ENCODE measurements around the gene TSPAN9. TPM values are rescaled to one million over a fixed set of nuclear protein-coding genes. Genes with fewer than 3 reads are reported as not detected.

The TSPAN9 gene
- total and polyA plus RNA-seq, 8 donors: 1.4 to 58.3 (median 7.9) TPM

DNA sequence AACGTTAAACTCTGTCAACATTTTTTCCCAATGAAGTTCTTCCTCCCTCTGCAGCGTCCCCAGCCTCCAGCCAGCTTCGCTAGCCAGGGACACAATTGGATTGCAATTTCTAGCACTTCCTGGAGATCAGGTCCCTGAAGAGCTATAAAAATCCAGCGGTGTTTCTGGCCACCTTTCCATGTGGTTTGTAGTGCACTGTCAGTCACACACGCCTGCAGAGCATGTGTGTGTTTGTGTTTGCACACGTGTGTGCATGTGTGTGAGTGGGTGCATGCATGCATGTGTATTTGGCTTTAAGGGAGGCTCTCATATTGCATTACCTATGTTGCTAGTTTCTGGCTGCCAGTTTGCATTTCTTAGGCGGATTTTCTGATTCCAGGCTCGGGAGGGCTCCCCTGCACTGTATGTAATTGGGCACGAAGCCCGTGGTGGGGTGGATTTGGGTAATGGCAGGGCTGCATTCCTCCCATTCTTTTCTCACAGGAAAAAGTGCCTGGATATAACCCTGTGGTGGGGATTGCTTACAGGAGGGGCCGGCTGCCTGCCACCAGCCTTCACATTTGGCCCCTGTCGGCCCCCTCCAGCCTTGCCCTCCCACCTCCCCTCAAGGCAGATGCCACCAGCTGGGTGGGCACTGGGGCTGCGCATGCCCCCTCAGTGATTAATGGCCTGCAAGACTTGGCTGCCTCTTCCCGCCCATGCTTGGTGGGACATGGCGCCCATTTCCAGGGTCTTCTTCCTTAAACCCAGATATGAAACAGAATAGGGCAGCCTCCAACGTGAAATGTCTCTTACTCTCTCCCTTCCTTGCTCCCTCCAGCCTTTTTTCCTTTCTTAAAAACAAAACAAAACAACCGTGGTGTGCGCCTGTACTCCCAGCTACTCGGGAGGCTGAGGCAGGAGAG is 74.0 kb downstream of the TSPAN9 start:
- Histone ChIP-seq H3K4me3 (no peak overlapping the region), H3K4me1 (peaks cover 18 to 46% (median 25%) of the 10 kb centered on the region in 4 donors), H3K27ac (no peak overlapping the region), H3K27me3 (no peaks in the 10 kb centered on the region), H3K36me3 (no peaks in the 10 kb centered on the region), H3K9me3 (no peaks in the 10 kb centered on the region)
- peak in 1 of 2 donors; percentile 51 for DNase-seq
- intact Hi-C loops (cut with DNase I; ENCODE audit: low total_unique reads): no loop called here
- WGBS, 5 donors: 47 to 71% (median 64%) methylated on average over 19 of the region's 19 CpGs
- TF ChIP-seq, protein P1, sequence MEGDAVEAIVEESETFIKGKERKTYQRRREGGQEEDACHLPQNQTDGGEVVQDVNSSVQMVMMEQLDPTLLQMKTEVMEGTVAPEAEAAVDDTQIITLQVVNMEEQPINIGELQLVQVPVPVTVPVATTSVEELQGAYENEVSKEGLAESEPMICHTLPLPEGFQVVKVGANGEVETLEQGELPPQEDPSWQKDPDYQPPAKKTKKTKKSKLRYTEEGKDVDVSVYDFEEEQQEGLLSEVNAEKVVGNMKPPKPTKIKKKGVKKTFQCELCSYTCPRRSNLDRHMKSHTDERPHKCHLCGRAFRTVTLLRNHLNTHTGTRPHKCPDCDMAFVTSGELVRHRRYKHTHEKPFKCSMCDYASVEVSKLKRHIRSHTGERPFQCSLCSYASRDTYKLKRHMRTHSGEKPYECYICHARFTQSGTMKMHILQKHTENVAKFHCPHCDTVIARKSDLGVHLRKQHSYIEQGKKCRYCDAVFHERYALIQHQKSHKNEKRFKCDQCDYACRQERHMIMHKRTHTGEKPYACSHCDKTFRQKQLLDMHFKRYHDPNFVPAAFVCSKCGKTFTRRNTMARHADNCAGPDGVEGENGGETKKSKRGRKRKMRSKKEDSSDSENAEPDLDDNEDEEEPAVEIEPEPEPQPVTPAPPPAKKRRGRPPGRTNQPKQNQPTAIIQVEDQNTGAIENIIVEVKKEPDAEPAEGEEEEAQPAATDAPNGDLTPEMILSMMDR (IDR thresholded peaks at IDR 0.05): no peak
- TF ChIP-seq EP300 (IDR thresholded peaks at IDR 0.05): no peak

DNA sequence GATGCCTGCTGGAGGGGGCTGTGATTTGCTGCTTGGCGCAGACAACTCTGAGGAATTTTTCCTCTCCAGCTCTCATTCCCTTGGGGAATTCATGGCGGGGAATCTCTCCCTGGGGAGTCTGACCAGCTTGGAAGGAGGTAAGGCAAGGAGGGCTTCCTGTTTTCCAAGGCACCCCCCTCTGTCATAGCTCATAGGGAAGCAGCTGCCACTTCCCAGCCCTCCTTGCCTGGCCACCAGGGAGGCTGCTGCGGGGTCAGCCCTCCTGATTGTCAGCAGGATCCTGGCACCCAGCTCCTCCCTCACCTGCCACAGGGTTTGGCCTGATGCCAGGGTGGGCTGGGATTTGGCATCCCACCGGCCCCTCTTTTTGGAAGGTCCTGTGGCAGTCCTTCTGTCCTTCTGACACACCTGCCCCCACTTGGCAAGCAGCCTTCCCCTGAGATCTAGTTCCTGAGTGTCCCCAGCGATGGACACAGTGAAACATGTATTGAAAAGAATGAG is 74.9 kb downstream of the TSPAN9 start:
- intact Hi-C loops (cut with DNase I; ENCODE audit: low total_unique reads): no loop called here
- no peak for TF ChIP-seq EP300 (IDR thresholded peaks at IDR 0.05)
- no peak for TF ChIP-seq POLR2A (IDR thresholded peaks at IDR 0.05)
- TF ChIP-seq POLR2AphosphoS5 (IDR thresholded peaks at IDR 0.05): no peak
- TF ChIP-seq, protein P1 (IDR thresholded peaks at IDR 0.05): no peak
- Histone ChIP-seq H3K36me3 (no peaks in the 10 kb centered on the region), H3K27ac (peak overlapping the region in 1 of 5 donors; percentile 7), H3K4me1 (peaks cover 18 to 46% (median 25%) of the 10 kb centered on the region in 4 donors), H3K4me3 (no peak overlapping the region), H3K27me3 (no peaks in the 10 kb centered on the region), H3K9me3 (no peaks in the 10 kb centered on the region)
- 62 to 78% (median 72%) methylated on average over 4 to 5 of the region's 5 CpGs for WGBS, 5 donors
- DNase-seq: no peak

DNA sequence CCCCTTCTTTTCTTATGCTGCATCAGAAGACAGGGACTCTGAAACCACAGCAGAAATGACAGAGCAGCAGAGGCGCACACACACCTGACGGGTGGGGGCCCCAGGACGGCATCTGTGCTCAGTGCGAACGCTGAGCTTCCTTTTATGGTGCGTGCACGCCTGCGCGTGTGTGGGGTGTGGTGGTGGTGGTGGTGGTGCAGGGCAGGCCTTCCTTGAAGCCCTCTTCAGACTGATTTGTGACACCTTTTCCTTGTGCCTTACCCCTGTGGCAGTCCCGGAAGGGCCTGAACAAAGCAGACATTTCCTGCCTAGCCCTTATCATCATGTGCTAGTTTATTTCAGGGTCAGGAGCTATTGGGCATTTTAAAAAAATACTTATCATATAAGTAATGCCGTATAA is 75.7 kb downstream of the TSPAN9 start:
- H3K27me3 ChIP-seq: no peaks in the 10 kb centered on the region
- intact Hi-C loops (cut with DNase I; ENCODE audit: low total_unique reads): no loop called here
- no peaks in the 10 kb centered on the region for H3K9me3 ChIP-seq
- H3K4me1 ChIP-seq: peaks cover 18 to 46% (median 25%) of the 10 kb centered on the region in 4 donors
- 63 to 70% (median 66%) methylated on average over 11 of the region's 11 CpGs for whole genome bisulfite sequencing, 5 donors
- DNase-seq: peak in 1 of 2 donors; percentile 34
- no peak overlapping the region for H3K4me3 ChIP-seq
- H3K27ac ChIP-seq: peak overlapping the region in 1 of 5 donors; percentile 7
- no peak for TF ChIP-seq EP300 (IDR thresholded peaks at IDR 0.05)
- no peak for TF ChIP-seq POLR2AphosphoS5 (IDR thresholded peaks at IDR 0.05)
- TF ChIP-seq POLR2A (IDR thresholded peaks at IDR 0.05): no peak
- TF ChIP-seq, protein P1 (IDR thresholded peaks at IDR 0.05): no peak
- no peaks in the 10 kb centered on the region for H3K36me3 ChIP-seq

DNA sequence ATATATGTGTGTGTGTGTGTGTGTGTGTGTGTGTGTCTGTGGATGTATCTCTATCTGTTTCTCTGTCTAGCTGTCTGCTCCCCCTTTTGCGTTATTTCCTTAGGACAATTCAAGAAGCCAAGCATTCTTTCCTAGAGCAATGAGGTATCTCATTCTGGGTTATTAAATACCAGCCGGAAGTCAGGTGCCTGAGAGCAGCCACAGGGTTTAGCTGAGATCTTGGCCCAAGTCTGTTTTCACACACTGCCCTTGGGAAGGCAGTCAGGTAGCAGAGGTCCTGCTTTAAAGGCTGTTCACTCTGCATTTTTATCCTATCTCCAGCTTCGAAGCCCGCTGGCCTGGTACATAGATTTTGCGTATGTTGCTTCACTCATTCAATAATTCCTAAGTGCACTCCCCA is 76.8 kb downstream of the TSPAN9 start:
- no peak for TF ChIP-seq POLR2A (IDR thresholded peaks at IDR 0.05)
- TF ChIP-seq, protein P1 (IDR thresholded peaks at IDR 0.05): no peak
- no peak for TF ChIP-seq EP300 (IDR thresholded peaks at IDR 0.05)
- no peak for TF ChIP-seq POLR2AphosphoS5 (IDR thresholded peaks at IDR 0.05)
- Histone ChIP-seq H3K27me3 (no peaks in the 10 kb centered on the region), H3K9me3 (no peaks in the 10 kb centered on the region), H3K36me3 (no peaks in the 10 kb centered on the region), H3K4me3 (no peak overlapping the region), H3K4me1 (peaks cover 13 to 38% (median 25%) of the 10 kb centered on the region in 4 donors), H3K27ac (no peak overlapping the region)
- intact Hi-C loops (cut with DNase I; ENCODE audit: low total_unique reads): no loop called here
- WGBS, 5 donors: 90 to 94% (median 91%) methylated on average over 5 of the region's 5 CpGs
- no peak for DNase-seq
